Fibroblast of skin of left biceps (primary cell): Measurements from ENCODE around the gene DEPDC1B.
"Not testable (repeated sequence)": the region's sequence is repeated elsewhere in the genome, so short reads cannot be mapped to it uniquely, and the experiment has no call there.

Source experiments
- DNase-seq, 2 experiments: peaks; one replicate each; pipeline ENCODE4 v3.0.0-alpha.2; 2013; ENCODE audit warnings: low read depth in 2 of 2

DEPDC1B gene

DNA sequence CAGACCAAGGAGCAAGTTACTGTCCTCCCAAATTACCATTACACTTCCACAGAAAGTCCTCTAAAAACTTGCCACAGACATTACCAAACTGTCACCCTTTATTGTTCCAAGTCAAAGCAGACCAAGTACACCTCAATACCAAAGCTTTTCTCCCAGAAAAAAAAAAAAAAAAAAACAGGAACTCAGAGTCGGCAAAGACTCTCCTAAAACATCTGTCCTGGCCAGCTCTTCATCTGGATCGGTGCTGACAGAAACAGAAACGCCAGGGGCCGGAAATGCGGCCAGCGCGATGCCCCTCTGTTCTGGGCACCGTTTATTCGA, 718 bp downstream of the DEPDC1B start:
- no peak for DNase-seq

DNA sequence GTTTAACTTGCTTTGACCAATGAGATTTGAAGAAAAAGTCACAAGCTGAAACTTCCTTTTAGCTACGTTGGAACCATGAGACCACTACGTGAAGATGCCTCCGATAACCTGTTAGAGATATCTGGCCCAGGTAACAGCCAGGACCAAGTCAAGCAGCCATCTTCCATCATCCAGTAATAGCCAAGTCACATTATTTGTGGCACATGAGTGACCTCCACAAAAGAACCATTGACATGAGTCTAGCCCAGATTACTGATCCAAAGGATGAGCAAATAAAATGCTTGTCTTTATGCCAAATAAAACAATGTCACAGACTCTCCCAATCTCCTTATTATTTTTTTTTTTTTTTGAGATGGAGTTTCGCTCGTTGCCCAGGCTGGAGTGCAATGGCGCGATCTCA, 1.6 kb downstream of the DEPDC1B start:
- no peak for DNase-seq

- no peak for DNase-seq
Measured at GRCh38 chr5:60690326-60690725, 9.6 kb downstream of the DEPDC1B start.

- no peak for DNase-seq
Measured at GRCh38 chr5:60688980-60689379, 11.0 kb downstream of the DEPDC1B start.

GRCh38 chr5:60687927-60688720, 11.8 kb downstream of the DEPDC1B start:
- no peak for DNase-seq

DNA sequence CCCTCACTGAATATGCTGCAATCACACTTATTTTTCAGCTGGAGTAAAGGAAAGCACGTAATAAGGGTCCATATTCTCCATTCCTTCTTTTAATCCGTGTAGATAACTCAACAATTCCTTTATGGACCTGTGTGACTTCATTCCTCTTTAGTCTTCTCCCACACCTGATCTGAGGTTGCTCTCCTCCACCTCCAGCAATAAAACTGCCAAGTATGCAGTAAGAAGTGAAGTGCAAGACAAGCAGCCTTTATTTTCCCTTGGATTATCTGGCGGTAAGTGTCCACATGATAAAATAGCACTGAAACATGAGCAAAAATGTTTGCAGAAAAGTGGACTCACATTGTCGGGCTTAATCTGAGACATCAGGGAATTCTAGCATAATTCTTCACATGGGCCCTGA, 13.8 kb downstream of the DEPDC1B start:
- DNase-seq: no peak

GRCh38 chr5:60685700-60686099, 14.3 kb downstream of the DEPDC1B start:
- DNase-seq: no peak

DNA sequence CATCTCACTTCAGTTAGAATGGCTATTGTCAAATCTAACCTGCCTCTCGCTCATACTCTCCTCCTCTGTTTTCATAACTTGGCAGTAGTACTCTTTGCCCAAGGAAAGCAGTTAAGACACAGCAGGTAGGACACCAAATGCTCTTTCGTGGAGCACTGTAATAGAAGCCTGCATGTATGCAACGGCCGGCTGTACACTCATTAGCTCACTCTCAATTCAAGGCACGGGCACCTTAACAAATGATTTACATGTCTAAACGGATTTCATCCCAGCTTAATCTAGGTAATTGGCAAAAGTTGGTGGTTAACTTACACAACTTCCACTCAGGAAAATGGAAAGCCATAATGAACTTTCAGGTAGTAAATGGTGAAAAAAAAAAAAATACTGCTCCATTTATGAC, 14.9 kb downstream of the DEPDC1B start:
- no peak for DNase-seq

DNA sequence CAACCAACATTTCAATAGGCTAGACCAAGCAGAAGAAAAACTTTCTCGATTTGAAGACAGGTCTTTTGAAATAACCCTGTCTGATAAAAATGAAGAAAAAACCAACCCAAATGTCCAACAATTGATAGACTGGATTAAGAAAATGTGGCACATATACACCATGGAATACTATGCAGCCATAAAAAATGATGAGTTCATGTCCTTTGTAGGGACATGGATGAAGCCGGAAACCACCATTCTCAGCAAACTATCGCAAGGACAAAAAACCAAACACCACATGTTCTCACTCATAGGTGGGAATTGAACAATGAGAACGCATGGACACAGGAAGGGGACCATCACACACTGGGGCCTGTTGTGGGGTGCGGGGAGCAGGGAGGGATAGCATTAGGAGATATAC, 18.0 kb downstream of the DEPDC1B start:
- DNase-seq: not testable (repeated sequence)

DNA sequence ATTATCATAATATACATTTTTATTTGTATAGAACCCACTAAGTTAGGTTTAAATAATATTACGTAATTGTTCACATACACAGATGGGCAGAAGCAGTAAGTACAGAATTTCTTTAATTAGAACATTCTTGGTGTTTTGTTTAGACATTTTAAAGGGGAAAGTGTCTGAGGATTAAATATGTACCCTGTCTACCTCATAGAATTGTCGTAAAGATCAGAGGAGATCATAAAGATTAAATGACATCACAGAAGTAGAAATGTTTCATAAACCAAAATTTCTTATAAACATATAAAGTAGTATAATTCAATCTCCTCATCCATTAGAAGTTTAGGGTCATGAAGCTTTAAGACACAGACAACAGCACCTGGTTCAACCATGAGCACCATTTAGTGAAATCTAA, 20.1 kb downstream of the DEPDC1B start:
- DNase-seq: no peak

DNA sequence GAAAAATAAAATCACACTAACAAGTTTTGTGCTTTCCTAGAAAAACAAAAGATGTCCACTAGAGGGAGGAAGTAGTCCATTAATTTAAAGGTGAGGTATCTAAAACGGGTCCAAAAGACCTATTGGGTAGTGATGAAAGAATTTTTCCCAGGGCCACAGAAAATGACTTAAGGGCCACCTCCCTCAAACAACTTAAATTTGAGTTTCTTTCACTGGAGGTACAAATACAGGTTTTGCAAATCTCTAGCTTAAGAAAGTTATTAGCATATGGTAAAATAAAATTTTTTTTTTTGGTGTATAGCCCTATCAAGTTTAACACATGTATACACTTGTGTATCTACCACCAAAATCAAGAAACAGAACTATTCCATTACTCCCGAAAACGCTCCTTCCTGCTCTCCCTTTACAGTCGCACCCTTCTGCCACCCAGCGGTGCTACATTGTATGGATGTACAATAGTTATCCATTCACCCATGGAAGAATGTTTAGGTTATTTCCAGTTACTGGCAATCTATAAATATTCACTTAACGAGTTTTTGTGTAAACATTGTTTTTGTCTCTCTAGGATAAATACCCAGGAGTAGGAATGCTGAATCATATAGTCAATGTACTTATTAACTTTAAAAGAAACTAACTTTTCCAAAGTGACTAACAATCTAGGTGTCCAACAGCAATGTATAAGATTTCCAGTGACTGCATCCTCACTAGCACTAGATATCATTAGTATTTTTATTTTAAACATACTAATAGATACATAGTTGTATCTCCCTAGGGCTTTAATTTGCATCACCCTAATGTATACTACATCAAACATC, 21.9 kb downstream of the DEPDC1B start:
- peak in 1 of 2 experiments; percentile 24 for DNase-seq

DNA sequence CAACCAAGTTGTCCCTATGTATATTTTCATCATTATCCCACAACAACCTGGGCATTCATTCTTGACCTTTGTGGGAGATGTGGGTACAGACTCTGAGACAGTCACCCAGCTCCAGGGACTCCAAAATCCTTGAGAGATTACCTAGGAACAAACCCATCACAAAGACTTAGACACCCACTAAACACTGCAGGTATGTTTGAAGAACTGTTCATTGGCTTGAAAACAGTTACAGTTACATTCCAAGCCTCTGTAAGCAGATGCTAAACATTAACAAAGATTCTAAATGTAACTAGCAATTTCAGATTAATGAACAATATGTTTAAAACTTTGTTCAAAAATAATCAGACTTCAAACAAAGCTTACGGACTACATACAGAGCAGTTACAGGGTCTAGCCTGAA, 24.7 kb downstream of the DEPDC1B start:
- no peak for DNase-seq

GRCh38 chr5:60674251-60675069, 25.5 kb downstream of the DEPDC1B start:
- no peak for DNase-seq

DNA sequence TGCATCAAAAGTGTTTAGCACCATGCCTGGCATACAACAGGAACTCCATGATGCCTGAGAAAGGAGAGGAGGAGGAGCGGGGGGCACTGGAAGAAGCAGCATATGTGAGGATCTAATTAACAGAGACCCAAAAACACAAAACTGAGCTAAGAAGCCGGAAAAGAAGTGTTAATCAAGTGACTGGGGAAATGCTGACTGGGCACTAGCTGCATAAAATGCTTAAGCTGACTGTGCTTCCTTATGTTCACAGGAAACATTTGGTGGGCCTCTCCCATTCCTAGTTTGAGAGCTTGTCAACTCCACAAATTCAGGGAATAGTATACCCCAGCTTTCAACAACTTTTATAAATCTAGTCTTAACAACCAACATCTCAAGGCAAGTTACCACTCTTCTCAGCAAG, 26.6 kb downstream of the DEPDC1B start:
- no peak for DNase-seq

GRCh38 chr5:60672693-60673264, 27.2 kb downstream of the DEPDC1B start:
- DNase-seq: no peak

- DNase-seq: no peak
Measured at GRCh38 chr5:60671899-60672692, 27.9 kb downstream of the DEPDC1B start.

- DNase-seq: no peak
Measured at GRCh38 chr5:60670749-60671148, 29.2 kb downstream of the DEPDC1B start.

DNA sequence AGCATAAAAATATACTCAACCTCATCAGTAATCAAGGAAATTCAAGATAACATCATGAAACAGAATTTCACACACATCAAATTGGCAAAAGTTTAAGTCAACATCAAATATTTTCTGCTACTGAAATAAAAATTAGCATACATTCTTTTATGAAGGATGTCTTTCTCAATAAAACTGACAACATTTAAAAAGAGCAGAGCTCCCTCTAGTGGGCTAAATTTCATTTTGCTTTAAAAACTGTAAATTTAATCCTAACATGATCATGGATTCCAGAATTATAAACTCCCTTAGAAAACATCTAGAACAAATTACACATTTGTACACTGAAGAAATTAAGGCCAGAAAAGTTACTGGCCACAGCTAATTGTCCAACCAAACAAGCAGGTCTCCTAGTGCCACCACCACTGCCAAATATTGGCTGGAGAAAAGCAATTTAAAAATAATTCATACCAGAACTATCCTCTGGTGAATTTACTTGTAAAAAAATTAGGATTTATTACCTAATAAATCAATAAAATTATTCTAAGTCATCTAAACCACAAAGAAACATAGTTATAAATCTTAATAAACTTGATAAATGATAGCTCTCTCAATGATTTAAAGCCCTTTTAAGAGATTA, 31.2 kb downstream of the DEPDC1B start:
- DNase-seq: no peak

DNA sequence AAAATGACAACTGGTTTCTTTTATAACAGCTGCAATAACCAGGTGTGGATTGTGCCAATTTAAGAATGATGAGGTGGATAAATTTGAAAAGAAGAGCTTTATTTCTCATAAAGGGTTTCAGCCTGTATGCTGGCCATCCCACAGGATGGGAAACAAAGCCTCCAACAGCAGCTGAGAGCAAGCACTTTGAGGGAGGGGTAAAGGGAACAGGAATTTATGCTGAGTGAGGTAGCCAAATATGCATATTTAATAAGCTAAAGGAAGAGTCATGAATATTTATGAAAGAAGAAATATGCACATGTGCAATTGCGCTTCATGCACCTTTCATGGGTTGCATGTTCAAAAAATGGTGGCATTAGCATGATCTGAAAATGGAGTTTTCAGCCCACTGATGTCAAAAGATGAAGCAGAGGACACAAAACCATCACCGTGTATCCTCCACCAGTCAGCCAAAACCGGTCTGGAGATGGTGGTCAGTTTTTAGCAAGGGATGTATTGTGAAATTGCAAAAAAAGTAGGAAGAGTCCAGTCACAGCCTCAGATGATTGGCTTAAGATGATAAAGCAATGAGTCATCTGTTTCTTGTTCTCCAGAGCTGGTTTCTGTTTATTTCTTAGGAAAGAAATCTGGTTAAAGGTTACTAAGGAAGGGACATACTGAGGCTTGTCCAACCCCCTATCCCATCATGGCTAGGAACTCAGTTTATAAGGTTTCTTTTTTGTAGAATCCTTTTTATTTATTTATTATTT, 47.9 kb downstream of the DEPDC1B start:
- peak; percentile 29 to 40 for DNase-seq
